ENCODE measurements around the gene SEMA7A. TPM values are rescaled to one million over a fixed set of nuclear protein-coding genes. Genes with fewer than 3 reads are reported as not detected.

SEMA7A gene
- total RNA-seq, 1 donor from 2014 or later = 102 TPM

DNA sequence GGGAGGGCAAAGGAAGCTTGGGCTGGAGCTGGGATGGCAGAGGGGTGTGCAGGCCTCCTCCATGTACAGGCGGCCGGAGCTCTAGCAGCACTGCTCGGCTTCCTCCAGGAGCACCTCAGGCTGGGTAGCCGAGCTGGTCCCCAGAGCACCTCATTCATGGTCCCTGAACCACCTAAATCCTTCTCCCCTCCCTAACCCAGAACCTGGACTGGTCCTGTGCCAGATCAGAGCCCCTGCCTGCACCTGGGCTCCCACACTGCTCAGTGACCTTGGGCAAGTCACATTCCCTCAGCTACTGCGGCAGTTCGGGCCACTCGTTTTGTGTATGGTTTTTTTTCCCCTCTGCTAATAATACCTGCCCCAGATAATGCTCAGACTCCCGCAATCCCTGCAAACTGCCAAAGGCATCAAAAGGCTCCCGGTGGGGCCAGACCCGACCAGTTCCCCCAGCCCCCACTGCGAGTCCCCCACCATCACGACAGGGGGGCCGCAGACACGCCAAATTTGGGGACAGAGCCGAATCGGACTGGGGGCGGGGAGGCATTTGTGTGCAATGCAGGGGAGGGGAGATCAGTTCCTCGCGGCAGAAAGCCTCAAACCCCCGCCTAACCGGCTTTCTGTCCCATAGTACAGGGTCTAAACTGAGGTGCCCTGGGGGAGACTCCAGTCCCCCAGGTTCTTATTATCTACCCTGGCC is 1.3 kb downstream of the SEMA7A start:
- Mint-ChIP-seq H3K27me3 (ENCODE audit: insufficient read depth) (no peaks in the 10 kb centered on the region), H3K9me3 (no peaks in the 10 kb centered on the region), H3K36me3 (ENCODE audit: low read depth) (peaks cover 47% of the 10 kb centered on the region), H3K4me1 (ENCODE audit: low read depth) (peaks cover 83% of the 10 kb centered on the region), H3K4me3 (peak overlapping the region; percentile 97), H3K27ac (peak overlapping the region; percentile 77)
- DNase-seq (ENCODE audit: low spot score) = no peak
- intact Hi-C loops (cut with micrococcal nuclease) = no loop called here

DNA sequence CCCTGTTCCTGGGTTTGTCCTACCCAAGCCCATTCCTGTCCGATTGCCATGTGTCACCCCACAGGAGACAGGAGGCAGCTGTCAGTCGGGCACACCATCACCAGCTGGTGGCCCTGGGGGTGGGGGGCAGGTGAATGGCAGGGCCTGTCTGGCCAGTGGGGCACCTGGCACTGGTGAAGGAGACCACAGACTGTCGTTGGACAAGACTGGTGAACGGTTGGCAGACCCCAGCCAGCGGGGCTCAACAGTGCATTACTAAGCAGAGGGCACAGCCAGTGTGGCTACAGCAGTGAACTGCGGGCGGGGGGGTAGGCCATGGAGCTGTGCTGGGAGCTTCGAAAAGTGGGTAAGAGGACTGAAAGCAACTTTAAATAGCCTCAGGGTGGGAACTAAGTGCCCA is 2.1 kb downstream of the SEMA7A start:
- DNase-seq (ENCODE audit: low spot score) = no peak
- peak overlapping the region; percentile 97 for H3K4me3 Mint-ChIP-seq
- H3K9me3 Mint-ChIP-seq = no peaks in the 10 kb centered on the region
- peak overlapping the region; percentile 30 for H3K27ac Mint-ChIP-seq
- peaks cover 84% of the 10 kb centered on the region for H3K4me1 Mint-ChIP-seq (ENCODE audit: low read depth)
- intact Hi-C loops (cut with micrococcal nuclease) = no loop called here
- no peaks in the 10 kb centered on the region for H3K27me3 Mint-ChIP-seq (ENCODE audit: insufficient read depth)
- peaks cover 53% of the 10 kb centered on the region for H3K36me3 Mint-ChIP-seq (ENCODE audit: low read depth)

DNA sequence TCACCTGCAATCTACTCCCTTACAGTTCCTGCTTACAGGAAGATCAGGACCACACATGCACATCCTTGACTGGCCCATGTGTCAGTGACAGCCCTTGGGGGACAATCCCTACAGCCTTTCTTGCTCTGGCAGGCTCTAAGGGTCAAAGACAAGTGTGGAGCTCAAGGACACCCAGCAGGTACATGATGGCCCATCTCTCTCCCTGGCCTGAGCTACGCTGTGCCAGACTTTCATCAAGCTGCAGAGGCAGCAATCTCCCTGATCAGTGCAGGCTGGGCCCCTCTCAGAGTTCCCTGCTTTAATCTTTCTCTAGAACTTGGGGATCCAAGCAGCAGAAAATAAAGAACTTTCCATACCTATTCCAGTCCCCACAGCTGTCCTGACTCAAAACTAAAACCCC is 2.6 kb downstream of the SEMA7A start:
- Mint-ChIP-seq H3K36me3 (ENCODE audit: low read depth) (peaks cover 58% of the 10 kb centered on the region), H3K9me3 (no peaks in the 10 kb centered on the region), H3K4me3 (peak overlapping the region; percentile 97), H3K27ac (peak overlapping the region; percentile 30), H3K4me1 (ENCODE audit: low read depth) (peaks cover 84% of the 10 kb centered on the region), H3K27me3 (ENCODE audit: insufficient read depth) (no peaks in the 10 kb centered on the region)
- intact Hi-C loops (cut with micrococcal nuclease) = no loop called here
- DNase-seq (ENCODE audit: low spot score) = no peak

DNA sequence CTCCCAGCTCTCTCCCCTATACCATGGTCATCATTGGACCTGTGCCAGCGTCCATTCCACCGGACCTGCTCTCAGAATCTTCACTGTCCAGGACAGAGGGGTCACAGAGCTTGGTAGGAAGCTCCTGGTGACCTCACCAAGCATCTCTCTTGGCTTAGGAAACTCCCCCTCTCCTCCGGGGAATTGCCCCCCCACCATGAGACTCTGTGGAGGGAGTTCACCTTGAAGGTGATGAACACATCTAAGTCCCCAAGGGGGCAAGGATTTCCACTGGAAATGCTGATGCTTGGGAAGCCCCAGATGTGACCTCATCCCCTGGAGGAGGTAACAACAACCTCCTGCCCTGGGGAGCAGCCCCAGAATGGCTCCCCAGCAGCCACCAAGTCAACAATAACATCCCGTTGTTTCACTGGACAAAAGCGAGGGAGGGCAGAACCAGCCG is 3.2 kb downstream of the SEMA7A start:
- intact Hi-C loops (cut with micrococcal nuclease) = no loop called here
- H3K36me3 Mint-ChIP-seq (ENCODE audit: low read depth) = peaks cover 58% of the 10 kb centered on the region
- no peaks in the 10 kb centered on the region for H3K9me3 Mint-ChIP-seq
- no peak for DNase-seq (ENCODE audit: low spot score)
- H3K27ac Mint-ChIP-seq = peak overlapping the region; percentile 80
- peak overlapping the region; percentile 97 for H3K4me3 Mint-ChIP-seq
- no peaks in the 10 kb centered on the region for H3K27me3 Mint-ChIP-seq (ENCODE audit: insufficient read depth)
- H3K4me1 Mint-ChIP-seq (ENCODE audit: low read depth) = peaks cover 84% of the 10 kb centered on the region

DNA sequence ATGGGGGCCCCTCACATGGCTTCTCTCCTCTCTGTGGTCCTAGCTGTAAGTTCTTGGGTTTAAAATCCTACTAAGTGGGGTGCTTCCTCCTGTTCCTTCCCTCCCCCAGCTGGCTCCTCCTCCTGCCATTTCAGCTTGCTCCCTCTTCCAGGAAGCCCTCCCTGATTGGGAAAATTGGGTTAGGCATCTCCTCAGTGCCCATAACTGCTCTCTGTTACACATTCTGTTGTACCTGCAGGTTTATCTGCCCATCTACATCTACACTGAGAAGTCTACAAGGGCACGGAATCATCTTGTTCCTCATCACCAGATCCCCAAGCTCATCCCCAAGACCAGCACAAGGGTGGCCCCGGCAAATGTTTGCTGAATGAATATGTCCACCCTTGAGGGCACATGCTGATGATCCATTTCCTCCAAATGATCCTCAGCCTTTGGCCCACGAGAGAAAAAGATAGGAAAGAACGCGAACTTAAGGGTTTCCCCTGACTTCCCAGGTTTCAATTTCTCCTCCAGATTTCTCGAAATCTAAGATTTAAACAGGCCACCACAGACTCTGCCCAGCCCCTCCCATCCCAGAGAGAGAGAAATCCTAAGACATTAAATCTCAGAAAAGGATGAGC is 3.9 kb downstream of the SEMA7A start:
- H3K27me3 Mint-ChIP-seq (ENCODE audit: insufficient read depth) = no peaks in the 10 kb centered on the region
- intact Hi-C loops (cut with micrococcal nuclease) = no loop called here
- no peaks in the 10 kb centered on the region for H3K9me3 Mint-ChIP-seq
- peaks cover 84% of the 10 kb centered on the region for H3K4me1 Mint-ChIP-seq (ENCODE audit: low read depth)
- DNase-seq (ENCODE audit: low spot score) = no peak
- peak overlapping the region; percentile 97 for H3K4me3 Mint-ChIP-seq
- H3K27ac Mint-ChIP-seq = peak overlapping the region; percentile 91
- peaks cover 60% of the 10 kb centered on the region for H3K36me3 Mint-ChIP-seq (ENCODE audit: low read depth)

DNA sequence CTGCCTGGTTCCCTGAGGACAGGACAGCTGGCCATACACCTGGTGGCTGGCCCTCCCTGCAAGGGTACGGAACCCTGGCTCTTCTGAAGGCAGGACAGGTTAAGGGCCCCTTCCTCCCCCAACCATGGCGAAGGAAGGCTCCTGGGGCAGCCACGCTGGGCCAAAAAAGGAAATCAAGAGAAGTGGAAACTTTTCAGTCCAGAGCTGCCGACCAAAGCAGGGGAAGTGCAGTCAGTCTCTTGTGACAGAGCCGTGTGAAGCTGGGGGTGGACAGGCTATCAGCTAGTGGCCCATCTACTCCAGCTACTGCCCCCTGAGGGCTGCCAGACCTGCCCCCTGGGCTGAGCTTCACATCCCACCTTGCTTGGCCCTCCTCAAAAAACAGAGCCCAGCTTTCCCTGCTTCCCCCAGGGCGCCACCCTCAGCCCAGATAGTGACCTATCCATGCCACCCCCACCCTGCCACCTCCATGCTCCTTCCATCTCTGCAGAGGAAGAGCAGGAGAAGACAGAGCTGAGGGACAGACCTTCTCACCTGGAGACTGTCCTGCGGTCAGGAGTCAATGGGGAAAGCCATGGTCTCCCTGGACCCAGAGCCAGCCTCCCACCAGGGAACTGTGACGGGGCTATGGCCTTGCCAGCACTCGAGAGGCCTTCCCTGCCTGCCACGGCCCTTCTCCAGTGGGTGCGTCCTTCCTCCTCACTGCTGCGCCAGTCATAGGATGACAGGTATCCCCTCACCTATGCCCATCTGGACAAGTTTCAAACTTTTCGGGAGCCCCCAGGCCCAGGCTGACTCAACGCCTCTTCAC is 4.6 kb downstream of the SEMA7A start:
- H3K9me3 Mint-ChIP-seq = no peaks in the 10 kb centered on the region
- peak overlapping the region; percentile 91 for H3K27ac Mint-ChIP-seq
- DNase-seq (ENCODE audit: low spot score) = no peak
- H3K4me1 Mint-ChIP-seq (ENCODE audit: low read depth) = peaks cover 82% of the 10 kb centered on the region
- H3K36me3 Mint-ChIP-seq (ENCODE audit: low read depth) = peaks cover 65% of the 10 kb centered on the region
- intact Hi-C loops (cut with micrococcal nuclease) = no loop called here
- H3K27me3 Mint-ChIP-seq (ENCODE audit: insufficient read depth) = no peaks in the 10 kb centered on the region
- peak overlapping the region; percentile 97 for H3K4me3 Mint-ChIP-seq

DNA sequence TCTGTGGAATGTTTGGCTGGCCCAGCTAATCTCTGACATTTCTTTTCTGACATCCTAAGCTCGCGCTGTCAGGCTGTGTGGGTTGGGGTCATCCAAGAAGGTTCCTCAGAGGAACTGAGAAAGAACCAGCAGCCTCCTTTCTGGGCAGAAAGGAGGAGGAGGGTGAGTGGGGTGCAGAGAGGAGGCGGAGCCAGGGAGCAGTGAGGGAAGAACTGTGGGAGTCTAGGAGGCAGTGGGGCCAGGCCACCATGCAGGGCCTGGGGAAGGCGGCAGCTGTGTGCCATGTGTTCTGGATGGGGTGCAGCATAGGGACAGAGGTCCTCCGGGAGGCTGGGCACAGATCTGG is 5.3 kb downstream of the SEMA7A start:
- peak overlapping the region; percentile 71 for H3K27ac Mint-ChIP-seq
- peaks cover 68% of the 10 kb centered on the region for H3K36me3 Mint-ChIP-seq (ENCODE audit: low read depth)
- peaks cover 87% of the 10 kb centered on the region for H3K4me1 Mint-ChIP-seq (ENCODE audit: low read depth)
- peak overlapping the region; percentile 97 for H3K4me3 Mint-ChIP-seq
- no peaks in the 10 kb centered on the region for H3K27me3 Mint-ChIP-seq (ENCODE audit: insufficient read depth)
- H3K9me3 Mint-ChIP-seq = no peaks in the 10 kb centered on the region
- intact Hi-C loops (cut with micrococcal nuclease) = no loop called here
- no peak for DNase-seq (ENCODE audit: low spot score)

DNA sequence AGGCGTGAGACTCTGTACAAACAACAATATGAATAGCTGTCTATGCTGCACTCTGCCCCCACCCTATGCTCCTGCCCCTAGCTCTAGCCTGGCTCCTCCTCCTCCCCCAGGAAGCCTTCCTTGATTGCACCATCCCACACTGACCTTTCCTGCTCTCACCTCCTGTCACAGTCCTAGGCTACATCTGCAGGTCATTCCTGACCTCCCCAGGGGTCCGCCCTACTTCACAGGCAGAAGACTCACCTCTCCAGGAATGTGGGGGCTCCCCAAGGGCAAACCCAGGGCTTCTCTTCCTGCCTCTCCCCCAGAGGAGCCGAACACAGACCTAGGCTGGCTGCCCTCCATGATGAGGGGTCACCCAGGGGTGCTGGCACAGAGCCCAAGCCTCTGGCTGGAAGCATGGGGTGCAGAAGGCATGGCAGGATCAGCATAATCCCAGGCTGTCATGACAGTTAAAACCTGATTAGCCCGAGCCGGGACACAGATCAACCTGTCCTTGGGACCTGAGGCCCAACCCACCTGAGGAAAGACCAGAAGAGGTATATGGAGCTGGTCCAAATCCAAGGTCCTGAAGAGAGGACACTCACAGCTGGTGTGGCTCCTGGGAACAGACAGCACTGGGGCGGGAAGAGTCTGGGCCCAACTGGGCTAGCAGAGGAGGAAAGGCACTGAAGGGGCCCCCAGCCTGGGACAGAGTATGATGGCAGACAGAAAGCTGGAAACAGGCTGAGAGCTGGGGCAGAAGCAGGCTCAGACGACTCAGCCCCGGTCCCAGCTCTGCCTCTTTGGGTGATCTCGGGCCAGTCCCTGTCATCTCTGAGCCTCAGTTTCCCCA is 5.9 kb downstream of the SEMA7A start:
- Mint-ChIP-seq H3K4me3 (peak overlapping the region; percentile 59), H3K27ac (peak overlapping the region; percentile 76), H3K27me3 (ENCODE audit: insufficient read depth) (no peaks in the 10 kb centered on the region), H3K36me3 (ENCODE audit: low read depth) (peaks cover 69% of the 10 kb centered on the region), H3K9me3 (no peaks in the 10 kb centered on the region), H3K4me1 (ENCODE audit: low read depth) (peaks cover 90% of the 10 kb centered on the region)
- intact Hi-C loops (cut with micrococcal nuclease) = no loop called here
- DNase-seq (ENCODE audit: low spot score) = no peak

DNA sequence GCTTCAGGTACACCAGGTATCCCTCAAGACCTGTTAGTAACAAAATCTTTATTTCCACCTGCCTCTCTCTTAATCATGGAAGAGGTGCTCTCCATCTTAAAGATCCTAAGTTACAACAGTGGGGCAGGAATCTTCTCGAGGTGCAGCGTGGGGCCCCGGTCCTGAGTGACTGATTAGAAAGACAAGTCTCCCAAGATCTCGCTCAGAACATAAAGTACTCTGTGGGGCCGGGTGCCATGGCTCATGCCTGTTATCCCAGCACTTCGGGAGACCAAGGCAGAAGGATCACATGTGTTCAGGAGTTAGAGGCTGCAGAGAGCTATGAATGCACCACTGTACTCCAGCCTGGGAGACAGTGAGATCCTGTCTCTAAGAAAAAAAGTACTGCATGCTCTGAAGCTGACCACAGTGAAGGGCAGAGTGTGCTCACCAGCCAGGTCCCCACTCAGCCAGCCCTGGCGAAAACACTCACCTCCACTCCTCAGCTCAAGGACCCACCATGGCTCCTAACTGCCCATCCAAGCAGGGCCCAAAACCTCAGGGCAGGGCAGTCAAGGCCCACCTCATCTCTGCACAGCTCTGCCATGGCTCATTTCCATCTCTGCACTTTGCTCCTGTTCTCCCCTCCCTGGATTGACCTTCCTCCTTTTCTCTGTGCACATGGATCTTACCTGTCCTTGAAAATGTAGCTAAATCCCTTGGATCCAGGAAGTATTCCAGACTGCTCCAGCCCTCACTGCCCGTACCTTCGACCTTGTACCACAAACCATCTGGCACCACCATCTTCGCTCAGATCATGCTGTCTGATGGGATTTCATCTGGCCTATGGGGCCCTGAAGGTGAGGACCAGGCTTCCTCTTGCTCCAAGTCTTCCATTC is 7.1 kb downstream of the SEMA7A start:
- Mint-ChIP-seq H3K9me3 (no peaks in the 10 kb centered on the region), H3K4me3 (no peak overlapping the region), H3K27me3 (ENCODE audit: insufficient read depth) (no peaks in the 10 kb centered on the region), H3K36me3 (ENCODE audit: low read depth) (peaks cover 61% of the 10 kb centered on the region), H3K4me1 (ENCODE audit: low read depth) (peaks cover 88% of the 10 kb centered on the region), H3K27ac (peak overlapping the region; percentile 56)
- intact Hi-C loops (cut with micrococcal nuclease) = no loop called here
- DNase-seq (ENCODE audit: low spot score) = no peak

DNA sequence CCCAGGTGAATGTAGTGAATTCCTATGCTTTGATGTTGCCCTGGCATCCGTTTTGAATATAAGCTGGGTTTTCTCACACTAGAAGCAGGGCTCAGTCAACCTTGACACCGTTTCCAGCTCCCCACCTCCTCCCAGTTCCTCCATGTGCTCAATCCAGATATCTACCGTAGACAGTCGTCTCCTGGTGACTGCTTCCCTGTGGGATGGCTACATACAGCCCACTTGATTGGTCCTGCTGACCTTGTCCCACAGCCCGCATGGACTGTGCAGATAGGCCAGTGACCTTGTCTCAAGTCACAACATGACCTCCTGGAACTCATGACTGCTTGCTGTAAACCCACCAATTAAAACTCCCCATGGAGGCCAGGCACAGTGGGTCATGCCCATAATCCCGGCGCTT is 8.1 kb downstream of the SEMA7A start:
- Mint-ChIP-seq H3K27ac (no peak overlapping the region), H3K4me1 (ENCODE audit: low read depth) (peaks cover 81% of the 10 kb centered on the region), H3K4me3 (no peak overlapping the region), H3K9me3 (no peaks in the 10 kb centered on the region), H3K36me3 (ENCODE audit: low read depth) (peaks cover 54% of the 10 kb centered on the region), H3K27me3 (ENCODE audit: insufficient read depth) (no peaks in the 10 kb centered on the region)
- intact Hi-C loops (cut with micrococcal nuclease) = no loop called here
- DNase-seq (ENCODE audit: low spot score) = no peak

DNA sequence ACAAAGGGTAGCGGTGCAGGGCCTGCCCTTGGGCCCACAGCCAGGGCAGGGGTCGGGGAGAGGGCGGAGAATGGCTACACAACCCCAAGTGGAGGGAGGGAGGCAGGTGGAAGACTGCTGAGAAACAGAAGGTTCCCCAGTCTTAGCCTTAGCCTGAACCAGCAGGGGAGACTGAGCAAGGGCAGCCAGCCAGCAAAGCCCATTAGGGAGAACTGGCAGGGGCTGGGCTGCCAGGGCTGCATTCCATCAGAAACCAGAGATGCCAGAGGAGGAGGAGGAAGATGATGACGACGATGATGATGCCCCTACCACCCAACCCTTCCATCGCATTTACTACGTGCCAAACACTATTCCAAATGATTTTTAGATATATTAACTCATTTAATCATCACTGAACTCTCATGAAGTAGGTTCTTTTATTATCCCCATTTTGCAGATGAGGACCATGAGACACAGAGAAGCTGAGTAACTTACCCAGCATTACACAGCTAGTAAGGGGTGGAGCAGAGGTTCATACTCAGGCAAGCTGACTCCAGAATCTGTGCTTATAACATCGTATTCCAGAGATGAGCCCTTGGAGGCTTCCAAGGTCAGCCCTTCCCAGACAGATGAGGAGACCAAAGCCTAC is 8.7 kb downstream of the SEMA7A start:
- Mint-ChIP-seq H3K27ac (no peak overlapping the region), H3K9me3 (no peaks in the 10 kb centered on the region), H3K36me3 (ENCODE audit: low read depth) (peaks cover 50% of the 10 kb centered on the region), H3K4me3 (no peak overlapping the region), H3K27me3 (ENCODE audit: insufficient read depth) (no peaks in the 10 kb centered on the region), H3K4me1 (ENCODE audit: low read depth) (peaks cover 81% of the 10 kb centered on the region)
- intact Hi-C loops (cut with micrococcal nuclease) = no loop called here
- no peak for DNase-seq (ENCODE audit: low spot score)
